ENCODE data around the gene INPP1. TPM values are rescaled to one million over a fixed set of nuclear protein-coding genes. Genes with fewer than 3 reads are reported as not detected.
A peak's percentile ranks its signal among the peaks of the same experiment; 100 is the strongest.
"Not testable (repeated sequence)": the region's sequence is repeated elsewhere in the genome, so short reads cannot be mapped to it uniquely, and the experiment has no call there.

INPP1 gene
- 6.5 and 15.1 TPM in 2 replicates for total RNA-seq (2014; rRNA removed; shearing (Covaris generic))

GRCh38 chr2:190343536-190344275, at the start of gene INPP1:
Gene INPP1 (plus strand): TSS chr2:190343589. CDS start chr2:190360103, 16,514 bp downstream.
- peak; percentile 37 for DNase-seq (ENCODE audit: low spot score)

GRCh38 chr2:190297880-190298279, 45.5 kb upstream of the INPP1 start:
- not testable (repeated sequence) for DNase-seq (ENCODE audit: low spot score)

- no peak for DNase-seq (ENCODE audit: low spot score)
Measured at GRCh38 chr2:190301032-190301431, 42.4 kb upstream of the INPP1 start.

GRCh38 chr2:190302052-190302451, 41.3 kb upstream of the INPP1 start:
- no peak for DNase-seq (ENCODE audit: low spot score)

GRCh38 chr2:190303647-190304046, 39.7 kb upstream of the INPP1 start:
- DNase-seq (ENCODE audit: low spot score) = no peak

- no peak for DNase-seq (ENCODE audit: low spot score)
Measured at GRCh38 chr2:190304404-190304803, 39.0 kb upstream of the INPP1 start.

- DNase-seq (ENCODE audit: low spot score) = no peak
Measured at GRCh38 chr2:190308031-190308430, 35.4 kb upstream of the INPP1 start.

- DNase-seq (ENCODE audit: low spot score) = no peak
Measured at GRCh38 chr2:190311893-190312634, 31.3 kb upstream of the INPP1 start.

- not testable (repeated sequence) for DNase-seq (ENCODE audit: low spot score)
Measured at GRCh38 chr2:190312635-190313025, 30.8 kb upstream of the INPP1 start.

- DNase-seq (ENCODE audit: low spot score) = no peak
Measured at GRCh38 chr2:190313880-190314279, 29.5 kb upstream of the INPP1 start.

- no peak for DNase-seq (ENCODE audit: low spot score)
Measured at GRCh38 chr2:190315273-190315672, 28.1 kb upstream of the INPP1 start.

GRCh38 chr2:190318514-190318913, 24.9 kb upstream of the INPP1 start:
- DNase-seq (ENCODE audit: low spot score) = no peak

GRCh38 chr2:190318931-190319554, 24.3 kb upstream of the INPP1 start:
- DNase-seq (ENCODE audit: low spot score) = no peak

- peak; percentile 99 for DNase-seq (ENCODE audit: low spot score)
Measured at GRCh38 chr2:190319555-190320498, 23.6 kb upstream of the INPP1 start, which contains the start of gene HIBCH. Gene HIBCH (minus strand): TSS chr2:190319826. CDS start chr2:190319750, 76 bp downstream.

- no peak for DNase-seq (ENCODE audit: low spot score)
Measured at GRCh38 chr2:190320696-190321095, 22.7 kb upstream of the INPP1 start.

- no peak for DNase-seq (ENCODE audit: low spot score)
Measured at GRCh38 chr2:190323406-190323805, 20.0 kb upstream of the INPP1 start.

- no peak for DNase-seq (ENCODE audit: low spot score)
Measured at GRCh38 chr2:190325588-190325987, 17.8 kb upstream of the INPP1 start.

GRCh38 chr2:190327867-190328572, 15.4 kb upstream of the INPP1 start:
- DNase-seq (ENCODE audit: low spot score) = no peak

- DNase-seq (ENCODE audit: low spot score) = no peak
Measured at GRCh38 chr2:190328573-190329147, 14.7 kb upstream of the INPP1 start.

GRCh38 chr2:190333395-190333794, 10.0 kb upstream of the INPP1 start:
- no peak for DNase-seq (ENCODE audit: low spot score)
